ENCODE data around the gene UBE2H. TPM values are rescaled to one million over a fixed set of nuclear protein-coding genes. Genes with fewer than 3 reads are reported as not detected.
"Not testable (repeated sequence)": the region's sequence is repeated elsewhere in the genome, so short reads cannot be mapped to it uniquely, and the experiment has no call there.

The UBE2H gene
- total RNA-seq, 1 experiment from 2014 or later = 115 TPM

DNA sequence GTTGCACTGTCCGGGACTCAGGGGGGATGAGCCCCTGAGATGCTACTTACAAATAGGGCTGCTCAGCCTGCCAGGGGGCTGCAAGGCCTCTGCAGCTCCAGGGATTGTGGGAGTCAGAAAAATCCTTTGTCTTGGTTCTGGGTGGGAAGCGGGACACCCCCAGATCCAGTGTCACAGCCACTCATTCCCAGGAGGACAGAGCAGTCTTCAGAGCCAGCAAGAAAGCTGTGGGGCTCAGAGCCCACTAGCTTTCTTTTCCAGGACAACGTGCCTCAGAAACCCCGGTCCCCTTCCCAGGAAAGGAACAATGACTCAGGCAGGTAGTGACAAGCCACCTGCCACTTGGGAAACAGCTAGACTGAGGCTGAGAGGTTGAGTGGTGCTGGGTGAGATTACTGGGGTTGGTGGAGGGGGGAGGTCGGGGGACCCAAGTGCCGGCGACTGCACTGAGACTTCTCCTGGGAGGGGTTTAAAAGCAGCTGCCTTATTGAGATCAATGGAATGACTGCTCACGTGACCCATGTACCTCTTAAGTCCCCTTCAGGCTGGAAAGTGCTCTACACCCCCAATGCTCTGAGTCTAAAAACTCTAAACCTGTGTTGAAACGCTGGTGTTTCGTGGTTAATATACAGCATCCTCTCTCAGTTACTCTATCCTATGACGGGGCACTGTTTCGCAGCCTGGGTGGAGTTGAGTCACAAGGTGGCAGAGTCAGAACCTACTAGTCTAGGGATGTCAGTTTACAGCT lies 123.6 kb downstream of the UBE2H start:
- Mint-ChIP-seq H3K27ac (ENCODE audit: unreplicated experiment) (peak overlapping the region; percentile 82), H3K36me3 (ENCODE audit: insufficient read depth, unreplicated experiment) (peaks cover 91% of the 10 kb centered on the region), H3K4me3 (ENCODE audit: low read depth, unreplicated experiment) (no peak overlapping the region), H3K9me3 (ENCODE audit: low read depth, unreplicated experiment) (no peaks in the 10 kb centered on the region), H3K4me1 (ENCODE audit: low read depth, unreplicated experiment) (peaks cover 34% of the 10 kb centered on the region), H3K27me3 (ENCODE audit: unreplicated experiment) (no peaks in the 10 kb centered on the region)
- CTCF ChIA-PET = interaction anchor here (0.6 to 1.1 kb wide), 3 partner anchors 36 to 461 kb away, joined by 3 to 4 read pairs (median 4); no protein-coding TSS in a partner anchor
- intact Hi-C loops (cut with micrococcal nuclease; ENCODE audit: unreplicated experiment) = loop anchor here (5.0 kb wide), 1 partner anchor 118 kb away; no protein-coding TSS in a partner anchor
- no TSS peak for BruUV-seq (replicated peaks)
- TF ChIP-seq, protein P1, sequence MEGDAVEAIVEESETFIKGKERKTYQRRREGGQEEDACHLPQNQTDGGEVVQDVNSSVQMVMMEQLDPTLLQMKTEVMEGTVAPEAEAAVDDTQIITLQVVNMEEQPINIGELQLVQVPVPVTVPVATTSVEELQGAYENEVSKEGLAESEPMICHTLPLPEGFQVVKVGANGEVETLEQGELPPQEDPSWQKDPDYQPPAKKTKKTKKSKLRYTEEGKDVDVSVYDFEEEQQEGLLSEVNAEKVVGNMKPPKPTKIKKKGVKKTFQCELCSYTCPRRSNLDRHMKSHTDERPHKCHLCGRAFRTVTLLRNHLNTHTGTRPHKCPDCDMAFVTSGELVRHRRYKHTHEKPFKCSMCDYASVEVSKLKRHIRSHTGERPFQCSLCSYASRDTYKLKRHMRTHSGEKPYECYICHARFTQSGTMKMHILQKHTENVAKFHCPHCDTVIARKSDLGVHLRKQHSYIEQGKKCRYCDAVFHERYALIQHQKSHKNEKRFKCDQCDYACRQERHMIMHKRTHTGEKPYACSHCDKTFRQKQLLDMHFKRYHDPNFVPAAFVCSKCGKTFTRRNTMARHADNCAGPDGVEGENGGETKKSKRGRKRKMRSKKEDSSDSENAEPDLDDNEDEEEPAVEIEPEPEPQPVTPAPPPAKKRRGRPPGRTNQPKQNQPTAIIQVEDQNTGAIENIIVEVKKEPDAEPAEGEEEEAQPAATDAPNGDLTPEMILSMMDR (IDR thresholded peaks at IDR 0.05; ENCODE audit: unreplicated experiment) = no peak
- no peak for DNase-seq

DNA sequence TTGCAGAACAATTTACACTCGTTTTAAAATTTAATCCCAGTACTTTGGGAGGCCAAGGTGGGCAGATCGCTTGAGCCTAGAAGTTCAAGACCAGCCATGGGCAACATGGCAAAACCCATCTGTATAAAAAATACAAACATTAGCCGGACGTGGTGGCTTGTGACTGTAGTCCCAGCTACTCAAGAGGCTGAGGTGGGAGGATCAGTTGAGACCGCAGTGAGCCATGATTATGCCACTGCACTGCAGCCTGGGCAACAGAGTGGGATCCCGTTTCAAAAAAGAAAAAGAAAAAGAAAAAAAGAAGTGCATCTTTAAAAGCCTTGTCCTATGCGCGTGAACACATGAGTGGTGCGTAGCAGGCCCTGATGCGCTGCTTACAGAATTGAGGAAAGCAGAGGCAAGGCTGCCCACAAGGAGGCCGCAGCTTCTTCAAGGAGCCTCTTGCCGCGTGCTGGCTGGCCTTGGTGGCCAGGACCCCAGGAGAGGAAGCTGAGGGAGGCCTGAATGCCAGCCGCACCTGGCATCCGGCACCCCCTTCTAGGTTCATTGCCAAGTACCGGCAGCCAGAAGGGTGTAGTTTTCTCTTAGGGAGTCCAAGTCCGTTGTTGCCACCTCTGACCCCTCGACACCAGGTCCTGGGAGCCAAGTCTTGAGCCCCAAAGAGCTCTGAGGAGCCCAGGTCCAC lies 124.5 kb downstream of the UBE2H start:
- intact Hi-C loops (cut with micrococcal nuclease; ENCODE audit: unreplicated experiment) = loop anchor here (5.0 kb wide), 1 partner anchor 119 kb away; no protein-coding TSS in a partner anchor
- Mint-ChIP-seq H3K4me3 (ENCODE audit: low read depth, unreplicated experiment) (no peak overlapping the region), H3K27me3 (ENCODE audit: unreplicated experiment) (no peaks in the 10 kb centered on the region), H3K36me3 (ENCODE audit: insufficient read depth, unreplicated experiment) (peaks cover 82% of the 10 kb centered on the region), H3K27ac (ENCODE audit: unreplicated experiment) (no peak overlapping the region), H3K4me1 (ENCODE audit: low read depth, unreplicated experiment) (peaks cover 34% of the 10 kb centered on the region), H3K9me3 (ENCODE audit: low read depth, unreplicated experiment) (no peaks in the 10 kb centered on the region)
- TF ChIP-seq, protein P1 (IDR thresholded peaks at IDR 0.05; ENCODE audit: unreplicated experiment) = no peak
- DNase-seq = no peak
- CTCF ChIA-PET = interaction anchor here (0.6 to 1.1 kb wide), 2 partner anchors 460 to 692 kb away, joined by 3 to 4 read pairs; no protein-coding TSS in a partner anchor
- BruUV-seq (replicated peaks) = no TSS peak

- H3K4me1 Mint-ChIP-seq (ENCODE audit: low read depth, unreplicated experiment) = peaks cover 30% of the 10 kb centered on the region
- no peaks in the 10 kb centered on the region for H3K9me3 Mint-ChIP-seq (ENCODE audit: low read depth, unreplicated experiment)
- TF ChIP-seq, protein P1 (IDR thresholded peaks at IDR 0.05; ENCODE audit: unreplicated experiment) = no peak
- no peaks in the 10 kb centered on the region for H3K27me3 Mint-ChIP-seq (ENCODE audit: unreplicated experiment)
- H3K4me3 Mint-ChIP-seq (ENCODE audit: low read depth, unreplicated experiment) = no peak overlapping the region
- CTCF ChIA-PET = interaction anchor here (0.6 kb wide), 1 partner anchor 693 kb away, joined by 3 read pairs; no protein-coding TSS in a partner anchor
- peaks cover 78% of the 10 kb centered on the region for H3K36me3 Mint-ChIP-seq (ENCODE audit: insufficient read depth, unreplicated experiment)
- H3K27ac Mint-ChIP-seq (ENCODE audit: unreplicated experiment) = no peak overlapping the region
- no peak for DNase-seq
- no TSS peak for BruUV-seq (replicated peaks)
- intact Hi-C loops (cut with micrococcal nuclease; ENCODE audit: unreplicated experiment) = loop anchor here (5.0 kb wide), 1 partner anchor 120 kb away; no protein-coding TSS in a partner anchor
Measured at GRCh38 chr7:129827467-129827990, 125.2 kb downstream of the UBE2H start.

DNA sequence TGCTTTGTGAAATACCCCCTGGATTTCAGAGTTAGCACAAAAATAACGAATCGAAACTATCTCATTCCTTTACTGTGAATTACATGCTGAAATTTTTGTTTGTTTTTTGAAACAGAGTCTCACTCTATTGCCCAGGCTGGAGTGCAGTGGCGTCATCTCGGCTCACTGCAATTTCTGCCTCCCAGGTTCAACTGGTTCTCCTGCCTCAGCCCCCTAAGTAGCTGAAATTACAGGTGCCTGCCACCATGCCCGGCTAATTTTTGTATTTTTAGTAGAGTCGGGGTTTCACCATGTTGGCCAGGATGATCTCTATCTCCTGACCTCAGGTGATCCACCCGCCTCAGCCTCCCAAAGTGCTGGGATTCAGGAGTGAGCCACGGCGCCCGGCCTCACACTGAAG lies 125.9 kb downstream of the UBE2H start:
- H3K4me1 Mint-ChIP-seq (ENCODE audit: low read depth, unreplicated experiment) = peaks cover 24% of the 10 kb centered on the region
- DNase-seq; H3K9me3 Mint-ChIP-seq (ENCODE audit: low read depth, unreplicated experiment); BruUV-seq (replicated peaks); H3K27ac Mint-ChIP-seq (ENCODE audit: unreplicated experiment); H3K27me3 Mint-ChIP-seq (ENCODE audit: unreplicated experiment): not testable (repeated sequence)
- peak overlapping the region; percentile 92 for H3K4me3 Mint-ChIP-seq (ENCODE audit: low read depth, unreplicated experiment)
- peaks cover 72% of the 10 kb centered on the region for H3K36me3 Mint-ChIP-seq (ENCODE audit: insufficient read depth, unreplicated experiment)
- CTCF ChIA-PET = interaction anchor here (2.8 kb wide), 1 partner anchor 162 kb away, joined by 17 read pairs; no protein-coding TSS in a partner anchor
- intact Hi-C loops (cut with micrococcal nuclease; ENCODE audit: unreplicated experiment) = loop anchor here (5.0 kb wide), 1 partner anchor 120 kb away; no protein-coding TSS in a partner anchor
